HG03045 (cell line): ENCODE data around the gene AQP7.
"Not testable (repeated sequence)": the region's sequence is repeated elsewhere in the genome, so short reads cannot be mapped to it uniquely, and the experiment has no call there.

Source experiments
- ATAC-seq: cut with Tn5 transposase; IDR thresholded peaks from one replicate; pipeline ENCODE4 v1.9.1; 2021; ENCODE audit warnings: mild to moderate bottlenecking, moderate library complexity; ENCODE audit not compliant: unreplicated experiment

AQP7 gene

GRCh38 chr9:33402371-33402770 lies at the start of gene AQP7:
TSS of gene AQP7 (minus strand) at chr9:33402568. CDS start at chr9:33401262, 1,306 bp downstream.
- ATAC-seq = not testable (repeated sequence)

- no peak for ATAC-seq
Measured at GRCh38 chr9:33450621-33451146, 48.3 kb upstream of the AQP7 start.

GRCh38 chr9:33449715-33450114 lies 47.3 kb upstream of the AQP7 start:
- no peak for ATAC-seq

- ATAC-seq = peak; percentile 3
Measured at GRCh38 chr9:33447799-33448553, 45.6 kb upstream of the AQP7 start.

DNA sequence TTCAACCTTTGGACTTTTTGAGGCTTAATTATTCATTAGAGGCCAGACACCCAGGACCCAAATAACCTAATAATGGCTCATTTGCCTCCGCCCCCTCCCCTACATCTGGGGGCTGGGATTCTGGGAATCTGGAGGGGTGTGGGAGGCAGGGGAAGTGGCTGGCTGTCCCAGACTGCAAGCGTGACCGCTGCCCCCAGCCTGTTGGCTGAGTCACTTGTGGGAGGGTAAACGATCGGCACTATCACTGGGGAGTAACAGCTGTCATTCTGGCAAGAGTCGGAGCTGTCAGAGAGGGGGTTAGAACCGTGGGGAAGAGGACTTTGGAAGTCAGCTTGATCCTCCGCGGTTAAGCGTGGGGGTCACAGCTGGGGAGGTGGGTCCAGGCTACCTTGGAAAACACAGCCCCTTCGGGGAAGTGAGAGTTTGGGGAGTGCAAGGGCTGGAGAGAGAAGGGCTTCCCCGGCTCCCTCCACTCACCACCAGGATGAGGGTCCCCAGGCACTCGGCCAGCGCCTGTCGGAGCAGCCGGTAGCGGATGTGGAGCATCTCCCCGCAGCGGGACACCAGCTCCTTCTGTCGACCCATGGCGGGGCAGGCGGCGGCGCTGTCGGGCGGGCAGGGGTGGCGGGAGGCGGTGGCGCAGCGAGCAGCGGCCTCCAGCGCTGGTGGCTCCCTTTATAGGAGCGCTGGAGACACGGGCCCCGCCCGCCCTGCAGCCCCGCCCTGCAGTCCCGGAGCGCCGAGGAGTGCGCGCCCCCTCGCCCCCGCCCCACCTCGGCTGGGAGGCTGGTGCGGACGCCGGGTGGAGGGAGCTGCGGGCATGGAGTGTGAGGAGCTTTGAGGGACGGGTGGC lies 44.8 kb upstream of the AQP7 start, which contains the start of gene AQP3:
Gene AQP3, minus strand, starts transcription at position 648 of the 853 bp plus-strand sequence. Its CDS starts 63 bp downstream, at position 585.
- ATAC-seq = peak; percentile 41

DNA sequence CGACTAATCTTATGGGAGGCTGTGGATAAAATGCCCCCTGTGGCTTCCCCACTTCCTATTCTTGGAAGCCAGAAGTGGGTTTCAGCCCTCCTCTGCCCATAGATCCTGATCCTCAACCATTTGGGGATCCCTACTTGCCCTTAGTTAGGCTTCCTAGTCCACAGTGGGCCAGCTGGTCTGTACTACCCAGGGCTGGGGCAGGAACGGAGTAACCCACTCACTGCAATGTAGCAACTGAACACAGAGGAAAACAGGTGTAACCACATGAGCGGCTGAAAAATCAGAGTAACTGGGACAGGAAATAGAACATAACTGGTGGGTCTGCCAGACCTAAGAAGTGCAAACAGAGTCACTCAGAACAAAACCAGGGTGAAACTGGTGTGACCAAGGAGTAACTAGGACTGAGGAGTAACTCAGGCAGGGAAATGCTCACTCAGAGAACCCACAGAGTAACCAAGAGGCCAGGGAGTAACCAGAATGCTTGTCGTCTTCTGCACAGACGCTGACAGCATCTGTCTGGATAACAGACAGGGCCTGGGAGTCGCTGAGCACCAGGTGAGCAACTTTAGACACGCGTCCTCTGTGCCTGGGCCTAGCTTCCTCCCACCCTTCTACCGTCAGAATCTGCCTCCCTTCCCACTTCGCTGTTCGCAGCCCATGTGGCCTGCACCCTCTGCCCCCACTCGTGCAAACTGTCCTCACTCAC lies 44.0 kb upstream of the AQP7 start:
- ATAC-seq = peak; percentile 69

- no peak for ATAC-seq
Measured at GRCh38 chr9:33445389-33446239, 43.2 kb upstream of the AQP7 start.

DNA sequence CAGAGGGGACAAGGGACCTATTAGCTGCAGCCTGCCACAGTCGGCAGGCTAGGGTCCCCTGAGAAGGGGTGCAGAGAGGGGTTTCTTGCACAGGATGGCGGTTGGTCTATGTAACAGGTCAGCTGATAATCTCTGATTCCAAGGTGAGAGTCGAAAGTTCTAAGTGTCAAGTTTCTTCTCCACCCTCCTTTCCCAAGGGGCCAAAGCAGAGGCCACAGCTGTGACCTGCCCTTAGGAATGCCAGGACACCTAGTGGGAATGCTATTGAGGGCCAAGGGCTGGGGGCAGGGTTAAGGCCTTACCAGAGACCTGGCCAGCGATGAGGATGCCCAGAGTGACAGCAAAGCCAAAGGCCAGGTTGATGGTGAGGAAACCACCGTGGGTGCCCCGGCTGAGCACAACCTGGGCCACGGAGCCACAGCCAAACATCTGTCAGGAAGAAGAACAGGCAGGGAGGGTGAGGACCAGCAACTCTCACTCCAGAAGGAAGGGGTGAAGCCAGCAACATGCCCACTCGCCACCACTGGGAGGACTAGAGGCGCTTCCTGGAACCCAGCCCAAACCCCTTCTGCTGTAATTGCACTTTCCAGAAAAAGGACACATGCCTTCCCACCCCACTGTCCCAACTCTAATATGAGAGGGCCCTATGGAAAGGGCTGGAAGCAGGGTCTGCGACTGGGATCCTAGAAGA lies 41.2 kb upstream of the AQP7 start:
- no peak for ATAC-seq

GRCh38 chr9:33443047-33443446 lies 40.7 kb upstream of the AQP7 start:
- no peak for ATAC-seq

GRCh38 chr9:33442125-33442524 lies 39.8 kb upstream of the AQP7 start:
- ATAC-seq = no peak

DNA sequence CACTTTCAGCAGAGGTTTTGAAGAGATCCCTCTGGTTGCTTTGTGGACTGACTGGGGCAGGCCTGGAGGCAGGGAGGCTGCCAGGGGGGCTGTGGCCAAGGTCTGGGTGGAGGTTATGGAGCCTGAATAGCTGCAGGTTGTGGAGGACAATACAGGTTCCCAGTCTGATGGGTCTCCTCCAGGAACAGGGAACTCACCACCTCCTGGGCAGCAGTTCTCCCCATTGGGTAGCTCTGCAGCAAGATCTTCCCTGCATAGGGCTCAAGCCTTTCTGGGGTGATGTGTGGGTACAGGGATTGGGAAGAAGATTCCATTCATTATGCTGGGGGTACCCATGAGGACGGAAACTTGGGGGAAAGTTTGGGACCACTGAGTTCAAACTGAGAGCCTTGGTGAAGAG lies 38.2 kb upstream of the AQP7 start:
- ATAC-seq = no peak

DNA sequence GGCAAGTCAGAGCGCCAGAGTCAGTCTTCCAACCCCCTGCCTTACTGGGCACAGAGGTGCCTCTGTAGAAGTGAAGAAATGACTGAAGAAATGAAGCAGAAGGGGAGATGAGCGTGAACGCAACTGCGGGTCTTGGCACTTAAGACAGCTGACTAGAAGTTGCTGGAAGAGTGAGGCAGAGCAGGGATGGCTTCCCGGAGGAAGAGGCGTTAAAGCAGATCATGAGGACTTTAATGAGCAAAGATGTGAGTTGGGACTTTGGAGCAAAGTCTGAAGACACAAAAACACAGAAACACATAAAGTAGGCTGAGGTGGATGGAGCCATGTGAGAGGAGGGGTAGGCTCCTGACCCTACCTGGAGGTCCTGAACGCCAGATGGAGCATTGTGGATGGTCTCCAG lies 37.8 kb upstream of the AQP7 start:
- ATAC-seq = no peak

DNA sequence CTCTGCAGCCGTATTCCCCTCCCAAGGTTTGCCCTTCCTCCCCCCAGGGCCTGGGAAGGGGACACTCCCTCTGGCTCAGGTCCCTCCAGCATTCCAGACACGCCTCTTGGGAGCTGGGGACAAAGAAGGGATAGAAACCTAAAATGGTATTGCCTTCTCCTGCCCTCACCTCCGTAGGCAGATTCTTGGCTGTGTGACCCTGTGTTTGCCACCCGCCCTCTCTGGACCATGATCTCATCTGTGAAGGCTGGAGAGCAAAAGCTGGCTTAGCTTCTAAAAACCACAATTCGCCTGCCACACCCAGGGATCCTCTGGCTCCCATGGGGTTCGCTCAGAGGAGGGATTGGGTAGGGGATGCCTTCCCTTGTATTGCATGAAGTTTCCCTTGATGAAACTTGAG lies 37.4 kb upstream of the AQP7 start:
- ATAC-seq = no peak

- no peak for ATAC-seq
Measured at GRCh38 chr9:33438926-33439680, 36.7 kb upstream of the AQP7 start.

DNA sequence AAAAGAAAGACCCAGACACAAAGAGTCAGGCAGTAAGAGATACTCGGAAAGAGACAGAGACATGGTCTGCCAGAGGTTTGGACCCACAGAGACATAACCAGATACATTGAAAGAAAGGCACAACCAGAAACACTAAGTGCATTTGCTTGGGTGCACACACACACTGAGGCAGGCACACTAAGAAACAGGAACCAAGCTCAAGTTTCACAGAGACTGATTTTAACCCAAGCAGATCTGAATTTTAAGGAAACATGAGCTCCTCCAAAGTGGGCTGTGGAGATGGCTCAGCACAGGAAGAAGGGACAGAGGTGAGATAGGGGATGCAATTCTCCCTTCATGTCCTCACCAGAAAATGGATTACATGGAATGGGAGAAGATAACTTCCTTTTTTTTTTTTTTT lies 35.5 kb upstream of the AQP7 start:
- no peak for ATAC-seq

- ATAC-seq = no peak
Measured at GRCh38 chr9:33437205-33437604, 34.8 kb upstream of the AQP7 start.

- ATAC-seq = no peak
Measured at GRCh38 chr9:33436445-33436844, 34.1 kb upstream of the AQP7 start.

DNA sequence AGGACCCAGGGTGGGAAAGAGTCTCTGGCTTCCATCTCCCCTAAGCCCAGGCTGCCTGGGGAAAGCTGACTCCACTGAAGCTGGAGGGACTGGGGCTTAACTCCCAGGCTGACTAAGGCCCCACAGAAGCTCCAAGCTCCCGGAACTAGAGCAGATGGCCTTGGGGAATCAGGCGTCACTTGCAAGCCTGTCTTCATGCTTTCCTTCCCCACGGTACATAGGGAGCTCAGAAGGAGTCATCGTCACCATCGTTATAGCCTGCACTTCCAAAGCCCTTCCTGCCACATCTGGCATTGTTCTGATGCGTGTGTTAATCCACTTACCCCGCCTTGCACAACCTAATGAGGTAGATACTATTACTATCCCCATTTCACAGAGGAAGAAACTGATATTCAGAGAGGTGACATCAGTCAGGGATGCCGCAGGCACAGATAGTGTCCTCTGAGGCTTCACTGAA lies 33.5 kb upstream of the AQP7 start:
- no peak for ATAC-seq
